Measurements from ENCODE around the gene WFIKKN2.

GRCh38 chr17:50866261-50866949, 31.0 kb downstream of the WFIKKN2 start, which contains the start of gene TOB1:
- TF ChIP-seq CTCF (IDR thresholded peaks at IDR 0.05; ENCODE audit: low read length) (no peak), EZH2 (IDR thresholded peaks at IDR 0.05; ENCODE audit: borderline replicate concordance, low read length) (no peak)

Measured in OCI-LY1 (cell line).